NCI-H446 (cell line): Measurements from ENCODE around the gene MYLK4.
A peak's percentile ranks its signal among the peaks of the same experiment; 100 is the strongest.

Experiments used
- DNase-seq, 2 experiments: peaks; one replicate each; lab custom pipeline; 2025; lab: John Stamatoyannopoulos, UW

MYLK4 gene

GRCh38 chr6:2695454-2696095 lies 55.1 kb downstream of the MYLK4 start:
- peak in 1 of 2 experiments; percentile 43 for DNase-seq

- DNase-seq, result no peak
Observed at GRCh38 chr6:2693231-2693630, 57.5 kb downstream of the MYLK4 start.

GRCh38 chr6:2688401-2689064 lies 62.2 kb downstream of the MYLK4 start:
- no peak for DNase-seq

GRCh38 chr6:2687456-2687855 lies 63.3 kb downstream of the MYLK4 start:
- no peak for DNase-seq

GRCh38 chr6:2686515-2686914 lies 64.2 kb downstream of the MYLK4 start:
- no peak for DNase-seq

DNA sequence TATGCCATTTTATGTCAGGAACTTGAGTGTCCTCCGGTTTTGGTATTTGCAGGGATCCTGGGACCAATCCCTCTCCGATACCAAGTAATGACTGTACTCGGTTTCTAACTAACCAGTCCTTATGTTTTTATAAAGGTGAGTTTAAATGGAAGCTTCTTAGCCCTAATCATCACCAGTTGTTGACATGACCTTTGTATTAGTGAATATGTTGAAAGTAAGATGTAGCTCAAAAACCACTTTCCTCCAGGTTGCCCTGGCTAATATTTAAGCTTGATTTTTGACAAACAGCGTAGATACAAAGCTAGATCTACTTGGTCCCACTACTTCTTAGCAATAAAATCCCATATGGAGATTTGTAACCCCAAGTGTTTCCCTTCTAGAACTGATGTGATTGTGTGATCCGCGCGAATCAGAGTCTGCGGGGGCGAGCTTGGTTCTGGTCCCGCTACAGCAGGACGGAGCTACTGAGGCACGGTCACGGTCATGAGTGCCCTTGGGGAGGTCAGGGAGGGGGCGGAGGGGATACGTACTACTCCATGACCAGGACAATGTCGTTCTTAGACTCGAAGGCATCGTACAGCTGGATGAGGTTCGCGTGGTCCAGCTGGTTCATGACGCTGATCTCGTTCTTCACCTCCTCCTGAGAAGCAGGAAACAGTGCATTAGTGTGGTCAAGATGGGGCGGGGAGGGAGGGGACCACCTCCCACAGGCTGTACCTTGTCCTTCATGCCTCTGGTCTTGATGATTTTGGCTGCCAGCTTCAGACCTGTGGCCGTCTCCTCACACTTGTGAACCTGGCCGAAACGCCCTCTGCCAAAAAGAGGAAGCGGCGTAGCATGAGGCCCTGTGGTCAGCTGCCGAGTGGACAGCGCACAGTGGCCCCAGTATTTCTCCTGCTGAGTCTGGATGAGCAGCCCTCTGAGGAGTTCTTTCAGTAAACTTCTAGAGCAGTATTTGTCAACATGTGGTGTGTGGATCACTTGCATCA lies 65.7 kb downstream of the MYLK4 start:
- DNase-seq, result no peak

DNA sequence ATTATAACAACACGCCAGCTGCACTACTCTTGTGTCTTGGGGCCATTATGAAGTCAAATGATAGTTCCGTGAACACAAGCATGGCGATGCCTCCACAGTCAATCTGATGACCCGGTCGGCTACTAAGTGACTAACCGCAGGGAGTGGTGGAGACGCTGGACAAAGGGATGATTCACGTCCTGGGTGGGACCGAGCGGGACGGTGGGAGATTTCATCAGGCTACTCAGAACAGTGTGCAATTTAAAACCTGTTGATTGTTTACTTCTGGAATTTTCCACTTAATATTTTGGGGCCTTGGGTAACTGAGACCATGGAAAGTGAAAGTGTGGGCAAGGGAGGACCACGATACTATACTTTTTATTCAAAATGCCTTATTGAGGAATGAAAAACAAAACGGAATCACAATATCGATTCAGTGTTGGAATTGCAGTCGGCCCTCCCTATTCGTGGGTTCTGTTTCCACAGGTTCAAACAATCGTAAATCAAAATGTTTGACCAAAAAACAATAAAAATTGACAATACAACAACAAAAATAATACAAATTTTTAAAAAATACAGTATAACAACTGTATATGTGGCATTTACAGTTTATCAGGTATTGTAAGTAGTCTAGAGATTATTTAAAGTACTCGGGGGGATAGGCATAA lies 66.5 kb downstream of the MYLK4 start:
- no peak for DNase-seq

DNA sequence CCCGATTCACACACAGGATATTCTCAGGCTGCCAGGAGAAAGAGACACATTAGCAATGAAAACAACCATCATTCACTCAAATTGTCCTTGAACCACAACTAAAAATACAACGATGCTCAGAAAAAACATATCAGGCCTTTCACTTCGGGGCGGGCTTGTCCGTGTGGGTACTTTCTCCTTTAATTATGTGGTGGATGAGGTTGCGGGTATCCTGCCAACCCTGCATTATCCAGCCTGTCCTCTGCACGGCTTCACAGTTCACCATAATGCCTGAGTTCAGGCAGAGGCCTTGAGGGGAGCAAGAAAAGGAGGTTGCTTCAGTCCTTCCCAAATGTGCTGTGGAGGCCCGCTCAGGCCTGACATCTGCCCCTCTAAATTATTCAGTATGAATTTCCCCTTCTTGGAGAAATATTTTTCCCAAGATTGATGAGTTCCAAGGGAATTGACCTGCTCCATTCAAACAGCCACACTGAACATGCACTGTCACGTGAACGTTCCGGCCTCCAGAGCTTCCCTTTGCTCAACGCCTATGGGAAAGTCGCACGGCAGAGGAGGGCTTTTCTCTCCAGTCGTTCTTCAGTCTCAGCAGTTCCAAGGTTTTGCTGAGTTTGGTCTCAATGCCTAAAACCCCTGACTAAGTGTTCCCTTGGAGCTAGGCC lies 70.3 kb downstream of the MYLK4 start:
- DNase-seq, result no peak

DNA sequence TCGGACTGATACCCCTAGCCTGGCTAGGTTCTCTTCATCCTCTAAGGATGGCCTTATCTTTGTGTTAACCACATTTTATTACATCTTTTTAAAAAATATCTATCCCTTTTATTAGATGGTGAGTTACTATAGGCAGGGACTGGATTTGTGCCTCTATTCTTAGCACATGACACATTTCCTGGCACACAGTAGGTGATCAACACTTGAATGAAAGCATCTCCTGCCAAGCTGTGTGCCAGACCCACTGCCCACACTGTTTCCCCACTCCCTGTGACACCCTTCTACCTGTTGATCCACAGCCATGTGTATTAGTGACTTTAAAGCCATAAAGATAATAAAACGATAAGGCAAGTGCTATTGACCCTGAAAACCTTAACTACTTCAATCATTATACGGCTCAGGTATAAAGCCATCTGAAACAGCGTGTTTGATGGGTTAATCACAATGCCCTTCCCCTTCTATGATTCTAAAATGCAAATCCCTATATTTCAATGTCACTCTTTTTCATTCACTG lies 73.6 kb downstream of the MYLK4 start:
- no peak for DNase-seq

DNA sequence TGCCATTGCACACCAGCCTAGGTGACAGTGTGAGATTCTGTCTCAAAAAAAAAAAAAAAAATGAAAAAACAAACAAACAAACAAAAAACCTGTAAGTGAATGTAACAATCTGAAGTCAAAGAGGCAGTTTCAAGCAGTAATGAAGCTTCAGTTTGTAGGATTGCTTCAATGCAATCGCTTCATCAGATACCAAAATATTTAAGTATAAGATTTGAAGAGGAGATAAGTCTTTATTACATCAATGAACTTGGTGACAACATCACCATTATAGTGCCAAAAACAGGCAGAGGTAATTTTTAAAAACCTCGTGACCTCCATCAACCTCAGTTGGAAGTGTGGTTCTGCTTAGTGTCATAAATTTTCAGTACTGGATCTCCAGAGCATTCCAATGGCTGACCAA lies 74.7 kb downstream of the MYLK4 start:
- DNase-seq, result no peak

DNA sequence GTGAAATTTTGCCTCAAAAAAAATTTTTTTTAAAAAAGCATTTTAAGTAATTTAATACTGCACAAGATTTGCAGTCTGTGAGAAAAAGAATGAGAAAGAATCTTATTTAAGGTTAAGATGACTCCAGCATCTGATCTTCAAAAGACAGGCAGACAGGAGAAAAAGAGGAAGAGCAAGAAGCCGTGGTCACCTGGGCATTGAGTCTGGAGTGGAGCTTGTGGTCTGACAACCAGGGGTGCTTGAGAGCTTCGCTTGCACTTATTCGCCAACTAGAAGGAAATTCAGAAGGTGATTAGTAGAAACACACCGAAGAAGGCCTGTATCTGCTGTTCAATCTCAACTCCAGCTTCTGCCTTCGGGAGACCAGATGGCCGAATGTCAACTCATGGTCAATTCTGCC lies 75.9 kb downstream of the MYLK4 start:
- DNase-seq, result no peak

- no peak for DNase-seq
Observed at GRCh38 chr6:2669067-2669700, 81.5 kb downstream of the MYLK4 start.

DNA sequence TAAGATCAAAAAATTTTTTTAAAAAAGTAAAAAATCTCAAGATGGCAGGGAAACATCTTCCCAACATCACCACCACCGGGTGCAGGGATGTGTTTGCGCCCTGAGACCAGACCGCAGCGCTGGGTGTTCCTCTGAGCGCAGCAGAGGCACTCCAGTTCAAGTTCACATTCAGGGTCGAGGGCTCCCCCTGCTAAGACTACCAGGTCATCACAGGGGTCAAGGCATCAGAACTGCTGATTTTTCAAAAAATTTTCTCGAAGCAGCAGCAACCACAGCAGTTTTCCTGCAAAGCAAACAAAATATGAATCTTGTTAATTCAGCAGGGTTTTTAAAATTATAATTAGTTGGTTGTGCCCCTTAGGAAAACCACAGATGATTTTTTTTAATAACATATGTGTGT lies 83.1 kb downstream of the MYLK4 start:
- DNase-seq, result no peak

DNA sequence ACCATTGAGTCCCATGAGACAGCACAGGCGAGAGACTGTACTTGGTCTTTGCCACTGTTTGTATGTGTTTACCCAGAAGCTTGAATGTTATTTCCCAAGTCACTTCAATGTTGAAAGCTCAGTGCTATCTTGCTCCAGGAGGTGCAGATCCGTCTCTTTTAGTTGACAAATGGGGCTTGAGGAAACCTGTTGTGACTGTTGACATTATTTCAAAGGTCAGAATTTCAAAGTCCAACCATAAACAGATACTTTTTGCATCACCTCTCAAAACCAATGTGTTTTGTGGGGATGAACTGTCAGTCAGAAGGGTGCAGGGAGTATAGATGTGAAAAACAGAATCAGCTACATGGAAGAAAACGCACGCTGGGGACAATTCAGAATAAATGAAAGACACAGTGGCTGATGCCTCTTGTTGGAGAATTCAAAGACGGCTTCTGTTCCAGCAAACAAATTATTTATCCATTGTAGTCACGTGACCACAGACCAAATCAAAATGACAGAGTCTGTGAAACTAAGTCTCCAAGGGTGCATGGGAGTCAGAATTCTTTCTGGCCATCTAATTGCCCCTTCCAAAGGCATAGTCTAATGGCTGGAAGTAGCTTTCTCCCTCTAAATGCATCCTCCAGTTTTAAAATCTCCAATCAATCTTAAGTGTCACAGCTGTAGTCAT lies 83.7 kb downstream of the MYLK4 start:
- no peak for DNase-seq

DNA sequence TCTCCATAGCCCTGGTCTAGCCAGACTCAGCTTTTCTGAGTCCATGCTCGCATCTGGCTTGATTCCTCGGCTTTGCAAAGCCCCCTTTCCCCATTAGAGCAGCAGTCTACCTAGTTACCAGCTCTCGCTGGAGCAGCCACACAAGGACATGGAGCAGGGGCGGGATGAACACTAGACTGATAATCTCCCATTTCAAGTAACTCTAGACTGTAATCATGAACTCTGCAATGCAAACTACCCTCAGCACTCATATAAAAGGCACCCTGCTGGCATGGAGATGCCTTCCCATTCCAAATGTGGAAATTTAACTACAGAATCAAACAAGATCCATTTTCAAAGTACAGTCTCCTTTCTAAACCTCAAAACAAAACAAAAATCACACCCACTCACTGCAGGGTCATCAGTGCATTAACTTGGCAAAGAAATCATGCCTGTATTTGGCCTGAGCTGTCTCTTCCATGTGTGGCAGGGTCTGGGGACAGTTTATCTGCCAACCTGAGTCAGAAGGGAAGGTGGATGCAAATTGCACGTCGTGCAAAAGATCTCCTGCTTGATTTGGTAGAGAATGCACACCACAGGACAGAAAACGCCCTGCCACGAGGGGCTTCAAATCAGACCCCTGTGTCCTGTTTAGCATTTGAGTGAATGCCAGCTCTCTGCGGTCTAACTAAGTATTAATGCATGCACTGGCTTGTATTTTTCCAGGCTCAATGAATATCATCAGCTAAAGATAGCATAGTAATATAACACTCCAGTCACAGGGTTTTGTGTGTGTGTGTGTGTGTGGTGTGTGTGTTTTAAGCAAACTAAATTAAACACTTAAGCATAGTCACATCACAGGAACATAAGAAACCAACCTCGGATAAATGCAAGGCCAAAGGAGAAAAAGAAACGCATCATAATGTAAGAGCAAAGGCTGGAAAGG lies 85.3 kb downstream of the MYLK4 start:
- DNase-seq, result no peak

- no peak for DNase-seq
Observed at GRCh38 chr6:2663123-2663522, 87.6 kb downstream of the MYLK4 start.

DNA sequence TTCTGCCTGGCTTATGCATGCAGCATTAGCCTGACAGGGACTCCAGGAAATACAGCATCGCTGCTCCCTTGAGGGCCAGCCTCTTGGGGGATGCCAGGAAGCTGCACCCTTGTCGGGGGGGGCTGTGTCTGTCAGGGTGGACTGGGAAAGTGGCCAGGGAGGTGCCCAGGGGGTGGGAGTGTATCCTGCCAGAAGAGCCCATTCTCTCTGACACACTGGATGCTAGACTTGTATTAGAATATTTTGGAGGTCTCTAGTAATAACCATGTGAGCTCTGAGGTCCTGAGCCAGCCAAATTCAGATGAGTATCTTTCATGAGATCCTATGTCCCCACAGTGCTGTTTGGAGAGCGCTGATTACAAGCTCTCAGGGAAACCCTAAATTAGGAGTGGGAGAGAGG lies 89.1 kb downstream of the MYLK4 start:
- no peak for DNase-seq

DNA sequence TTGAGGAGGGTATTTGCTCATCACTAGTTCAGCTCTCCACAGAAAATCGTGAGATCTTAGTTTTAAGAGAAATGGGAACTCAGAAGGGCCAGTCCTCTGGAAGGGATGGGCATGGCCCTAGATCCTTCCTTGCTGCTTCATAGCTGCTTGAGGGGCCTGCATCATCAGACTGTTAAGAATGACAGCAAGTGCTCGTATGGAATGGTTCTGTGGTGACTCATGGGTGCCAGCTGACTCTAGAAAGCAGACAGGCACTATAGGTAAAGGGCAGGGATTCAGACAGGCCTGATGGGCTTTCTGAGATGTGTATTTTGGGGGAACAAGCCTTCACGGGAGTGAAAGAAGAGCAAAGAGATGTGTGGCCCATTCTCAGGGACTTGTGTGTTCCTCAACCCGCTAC lies 90.8 kb downstream of the MYLK4 start:
- DNase-seq, result no peak

GRCh38 chr6:2659381-2659780 lies 91.3 kb downstream of the MYLK4 start:
- no peak for DNase-seq
